ENCODE measurements around the gene CMTM8.

CMTM8 gene

GRCh38 chr3:32406486-32407408, 168.3 kb downstream of the CMTM8 start:
- H3K4me3 ChIP-seq (ENCODE audit: low read depth, low read length), result peak overlapping the region; percentile 40
- TF ChIP-seq POLR2A (IDR thresholded peaks at IDR 0.05; ENCODE audit: extremely low read depth, insufficient read length), result no peak
- TF ChIP-seq, protein P1, sequence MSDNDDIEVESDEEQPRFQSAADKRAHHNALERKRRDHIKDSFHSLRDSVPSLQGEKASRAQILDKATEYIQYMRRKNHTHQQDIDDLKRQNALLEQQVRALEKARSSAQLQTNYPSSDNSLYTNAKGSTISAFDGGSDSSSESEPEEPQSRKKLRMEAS (IDR thresholded peaks at IDR 0.05; ENCODE audit: low read depth, low read length), result 0 out of 2 replicates have a peak, but pooled peaks have one; percentile 31
- no peak for TF ChIP-seq CTCF (IDR thresholded peaks at IDR 0.05; ENCODE audit: low read depth, low read length)
- peak; percentile 37; the same call in 1 of the 2 replicates for TF ChIP-seq MYC (IDR thresholded peaks at IDR 0.05; ENCODE audit: low read depth, low read length)
- DNase-seq (ENCODE audit: low read depth), result peak; percentile 91

DNA sequence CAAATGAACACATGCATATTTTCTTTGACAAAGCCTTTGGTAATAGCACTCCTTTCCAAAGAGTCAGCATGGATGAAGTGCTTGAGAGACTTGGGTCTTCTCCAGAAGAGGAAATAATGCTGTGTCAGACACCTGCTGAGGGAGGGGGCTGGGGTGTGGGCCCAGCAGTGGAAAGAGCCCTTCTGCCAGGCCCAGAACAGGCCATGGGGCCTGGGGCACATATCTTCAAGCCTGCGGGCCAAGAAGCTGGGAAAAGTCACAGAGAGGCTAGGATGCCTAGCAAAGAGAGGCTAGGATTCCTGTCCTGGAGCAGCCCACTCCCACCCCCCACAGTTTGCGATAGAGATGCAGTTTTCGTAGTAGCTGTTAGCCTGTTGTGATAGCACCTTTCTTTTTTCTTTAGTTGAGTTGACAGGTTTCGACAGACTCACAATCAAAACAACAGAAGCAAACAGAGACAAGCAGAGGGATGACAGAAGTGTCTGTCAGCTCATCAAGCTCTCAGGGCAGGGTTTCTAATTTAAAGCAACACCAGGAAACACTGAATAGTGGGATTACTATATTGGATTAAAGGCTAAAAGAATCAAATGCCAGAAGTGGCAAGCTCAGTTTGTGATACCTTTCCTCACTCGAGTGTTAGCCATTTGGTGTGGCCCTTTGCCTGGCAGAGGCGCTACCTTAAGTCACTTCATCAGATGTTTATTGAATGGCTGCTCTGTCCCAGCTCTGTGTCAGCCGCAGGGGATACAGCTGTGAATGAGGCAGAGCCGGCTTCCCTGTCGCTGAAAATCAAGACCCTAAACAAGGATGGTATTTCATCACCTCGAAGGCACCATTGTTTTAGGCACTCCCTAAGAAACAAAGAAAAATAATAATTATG, 172.1 kb downstream of the CMTM8 start:
- no peak overlapping the region for H3K4me3 ChIP-seq (ENCODE audit: low read depth, low read length)
- TF ChIP-seq, protein P1 (IDR thresholded peaks at IDR 0.05; ENCODE audit: low read depth, low read length), result no peak
- TF ChIP-seq POLR2A (IDR thresholded peaks at IDR 0.05; ENCODE audit: extremely low read depth, insufficient read length) (no peak), MYC (IDR thresholded peaks at IDR 0.05; ENCODE audit: low read depth, low read length) (no peak), CTCF (IDR thresholded peaks at IDR 0.05; ENCODE audit: low read depth, low read length) (no peak)
- DNase-seq (ENCODE audit: low read depth), result no peak

- H3K4me3 ChIP-seq (ENCODE audit: low read depth, low read length), result no peak overlapping the region
- DNase-seq (ENCODE audit: low read depth), result no peak
- TF ChIP-seq, protein P1 (IDR thresholded peaks at IDR 0.05; ENCODE audit: low read depth, low read length), result no peak
- TF ChIP-seq MYC (IDR thresholded peaks at IDR 0.05; ENCODE audit: low read depth, low read length) (no peak), CTCF (IDR thresholded peaks at IDR 0.05; ENCODE audit: low read depth, low read length) (no peak), POLR2A (IDR thresholded peaks at IDR 0.05; ENCODE audit: extremely low read depth, insufficient read length) (no peak)
These were observed 173.0 kb downstream of the CMTM8 start for GRCh38 chr3:32411442-32411841.

- no peak for DNase-seq (ENCODE audit: low read depth)
- no peak overlapping the region for H3K4me3 ChIP-seq (ENCODE audit: low read depth, low read length)
- TF ChIP-seq, protein P1 (IDR thresholded peaks at IDR 0.05; ENCODE audit: low read depth, low read length), result no peak
- TF ChIP-seq MYC (IDR thresholded peaks at IDR 0.05; ENCODE audit: low read depth, low read length) (no peak), POLR2A (IDR thresholded peaks at IDR 0.05; ENCODE audit: extremely low read depth, insufficient read length) (no peak), CTCF (IDR thresholded peaks at IDR 0.05; ENCODE audit: low read depth, low read length) (no peak)
These were observed 174.4 kb downstream of the CMTM8 start for GRCh38 chr3:32412887-32413286.

DNA sequence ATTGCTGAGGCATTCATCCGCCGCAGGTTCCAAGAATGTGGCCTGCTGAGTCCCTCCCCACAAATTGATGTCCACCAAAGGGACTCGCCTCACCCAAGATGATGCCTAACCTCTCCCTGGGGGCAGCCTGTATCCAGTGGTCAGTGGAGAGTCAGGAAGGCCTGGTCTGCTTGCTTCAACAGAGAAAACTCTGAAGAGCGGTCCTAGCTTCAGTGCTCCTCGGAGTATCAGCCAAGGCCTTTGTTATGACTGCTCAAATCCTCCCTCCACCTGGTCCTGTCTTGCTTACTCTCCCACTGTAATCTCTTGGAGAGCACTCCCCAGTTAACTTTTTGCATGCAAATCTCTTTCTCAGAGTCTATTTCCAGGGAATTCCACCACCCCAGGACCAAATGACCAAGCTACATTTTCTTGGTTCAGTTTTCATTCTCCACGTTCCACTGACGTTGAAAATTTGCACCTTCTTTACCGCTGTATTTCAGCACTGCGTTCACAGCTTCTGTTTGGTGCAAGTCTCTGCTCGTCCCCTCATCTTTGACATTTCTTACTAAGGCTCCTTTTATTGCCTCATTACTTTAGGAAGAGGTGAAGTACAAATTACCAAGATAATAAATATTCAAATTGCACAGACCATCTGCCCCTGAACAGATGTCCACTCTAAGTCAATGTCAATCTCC, 175.5 kb downstream of the CMTM8 start:
- no peak overlapping the region for H3K4me3 ChIP-seq (ENCODE audit: low read depth, low read length)
- no peak for DNase-seq (ENCODE audit: low read depth)
- TF ChIP-seq MYC (IDR thresholded peaks at IDR 0.05; ENCODE audit: low read depth, low read length) (no peak), POLR2A (IDR thresholded peaks at IDR 0.05; ENCODE audit: extremely low read depth, insufficient read length) (no peak)

Data from NB4 (cell line).